ENCODE results near the gene HCN2. TPM values are rescaled to one million over a fixed set of nuclear protein-coding genes. Genes with fewer than 3 reads are reported as not detected.
A peak's percentile ranks its signal among the peaks of the same experiment; 100 is the strongest.

The HCN2 gene
- total and polyA plus RNA-seq, 2 of the 13 experiments (the other 11 are each of a cell fraction or from before 2014, with no cell fraction given) = 0.01 TPM; not detected in 1

GRCh38 chr19:558770-559439, 30.8 kb upstream of the HCN2 start (continued):
- TF ChIP-seq ZNF260 (CRISPR knock-in tag; IDR thresholded peaks at IDR 0.05; ENCODE audit: borderline replicate concordance, low read depth) = no peak
- TF ChIP-seq GABPB1 (CRISPR knock-in tag; IDR thresholded peaks at IDR 0.05) = 0 out of 2 replicates have a peak, but pooled peaks have one; percentile 20
- no peak for TF ChIP-seq ZNF557 (CRISPR knock-in tag; IDR thresholded peaks at IDR 0.05)
- no peak for TF ChIP-seq ZNF572 (CRISPR knock-in tag; IDR thresholded peaks at IDR 0.05)
- TF ChIP-seq ZNF746 (CRISPR knock-in tag; IDR thresholded peaks at IDR 0.05) = peak; percentile 60; the same call in 1 of the 2 replicates
- no peak for TF ChIP-seq KLF11 (CRISPR knock-in tag; IDR thresholded peaks at IDR 0.05)
- TF ChIP-seq TAF15 (IDR thresholded peaks at IDR 0.05; ENCODE audit: low read depth, low read length, poor library complexity, severe bottlenecking) = no peak
- no peak for TF ChIP-seq NCOA5 (CRISPR knock-in tag; IDR thresholded peaks at IDR 0.05)
- TF ChIP-seq ZBTB26 (CRISPR knock-in tag; IDR thresholded peaks at IDR 0.05; ENCODE audit: borderline replicate concordance) = no peak
- TF ChIP-seq ZNF121 (CRISPR knock-in tag; IDR thresholded peaks at IDR 0.05) = no peak
- peak; percentile 83; the same call in 1 of the 2 replicates for TF ChIP-seq ZBTB7A (CRISPR knock-in tag; IDR thresholded peaks at IDR 0.05)
- no peak for TF ChIP-seq TRAFD1 (CRISPR knock-in tag; IDR thresholded peaks at IDR 0.05; ENCODE audit: borderline replicate concordance)
- TF ChIP-seq ZFP1 (CRISPR knock-in tag; IDR thresholded peaks at IDR 0.05) = no peak
- TF ChIP-seq SRF (IDR thresholded peaks at IDR 0.05; ENCODE audit: low read depth, low read length) = no peak
- TF ChIP-seq RFX5 (IDR thresholded peaks at IDR 0.05; ENCODE audit: low read depth, low read length) = no peak
- no peak for TF ChIP-seq MXD1 (CRISPR knock-in tag; IDR thresholded peaks at IDR 0.05)
- TF ChIP-seq ELF3 (CRISPR knock-in tag; IDR thresholded peaks at IDR 0.05) = peak; percentile 94
- no peak for TF ChIP-seq ZNF660 (CRISPR knock-in tag; IDR thresholded peaks at IDR 0.05; ENCODE audit: borderline replicate concordance, low read depth)
- no peak for TF ChIP-seq ATF4 (CRISPR knock-in tag; IDR thresholded peaks at IDR 0.05)
- no peak for TF ChIP-seq ZNF256 (CRISPR knock-in tag; conservative IDR thresholded peaks at IDR 0.05)
- 0 out of 2 replicates have a peak, but pooled peaks have one; percentile 20 for TF ChIP-seq NR2F2 (IDR thresholded peaks at IDR 0.05; ENCODE audit: borderline replicate concordance, low read depth)
- TF ChIP-seq ZFP91 (CRISPR knock-in tag; IDR thresholded peaks at IDR 0.05; ENCODE audit: borderline replicate concordance) = no peak
- TF ChIP-seq ZNF513 (CRISPR knock-in tag; conservative IDR thresholded peaks at IDR 0.05) = no peak

Data from HepG2 (cell line).